ENCODE data around the gene KIF27.
A peak's percentile ranks its signal among the peaks of the same experiment; 100 is the strongest.
"Not testable (repeated sequence)": the region's sequence is repeated elsewhere in the genome, so short reads cannot be mapped to it uniquely, and the experiment has no call there.

The KIF27 gene, protein sequence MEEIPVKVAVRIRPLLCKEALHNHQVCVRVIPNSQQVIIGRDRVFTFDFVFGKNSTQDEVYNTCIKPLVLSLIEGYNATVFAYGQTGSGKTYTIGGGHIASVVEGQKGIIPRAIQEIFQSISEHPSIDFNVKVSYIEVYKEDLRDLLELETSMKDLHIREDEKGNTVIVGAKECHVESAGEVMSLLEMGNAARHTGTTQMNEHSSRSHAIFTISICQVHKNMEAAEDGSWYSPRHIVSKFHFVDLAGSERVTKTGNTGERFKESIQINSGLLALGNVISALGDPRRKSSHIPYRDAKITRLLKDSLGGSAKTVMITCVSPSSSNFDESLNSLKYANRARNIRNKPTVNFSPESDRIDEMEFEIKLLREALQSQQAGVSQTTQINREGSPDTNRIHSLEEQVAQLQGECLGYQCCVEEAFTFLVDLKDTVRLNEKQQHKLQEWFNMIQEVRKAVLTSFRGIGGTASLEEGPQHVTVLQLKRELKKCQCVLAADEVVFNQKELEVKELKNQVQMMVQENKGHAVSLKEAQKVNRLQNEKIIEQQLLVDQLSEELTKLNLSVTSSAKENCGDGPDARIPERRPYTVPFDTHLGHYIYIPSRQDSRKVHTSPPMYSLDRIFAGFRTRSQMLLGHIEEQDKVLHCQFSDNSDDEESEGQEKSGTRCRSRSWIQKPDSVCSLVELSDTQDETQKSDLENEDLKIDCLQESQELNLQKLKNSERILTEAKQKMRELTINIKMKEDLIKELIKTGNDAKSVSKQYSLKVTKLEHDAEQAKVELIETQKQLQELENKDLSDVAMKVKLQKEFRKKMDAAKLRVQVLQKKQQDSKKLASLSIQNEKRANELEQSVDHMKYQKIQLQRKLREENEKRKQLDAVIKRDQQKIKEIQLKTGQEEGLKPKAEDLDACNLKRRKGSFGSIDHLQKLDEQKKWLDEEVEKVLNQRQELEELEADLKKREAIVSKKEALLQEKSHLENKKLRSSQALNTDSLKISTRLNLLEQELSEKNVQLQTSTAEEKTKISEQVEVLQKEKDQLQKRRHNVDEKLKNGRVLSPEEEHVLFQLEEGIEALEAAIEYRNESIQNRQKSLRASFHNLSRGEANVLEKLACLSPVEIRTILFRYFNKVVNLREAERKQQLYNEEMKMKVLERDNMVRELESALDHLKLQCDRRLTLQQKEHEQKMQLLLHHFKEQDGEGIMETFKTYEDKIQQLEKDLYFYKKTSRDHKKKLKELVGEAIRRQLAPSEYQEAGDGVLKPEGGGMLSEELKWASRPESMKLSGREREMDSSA (N-terminal part only)

DNA sequence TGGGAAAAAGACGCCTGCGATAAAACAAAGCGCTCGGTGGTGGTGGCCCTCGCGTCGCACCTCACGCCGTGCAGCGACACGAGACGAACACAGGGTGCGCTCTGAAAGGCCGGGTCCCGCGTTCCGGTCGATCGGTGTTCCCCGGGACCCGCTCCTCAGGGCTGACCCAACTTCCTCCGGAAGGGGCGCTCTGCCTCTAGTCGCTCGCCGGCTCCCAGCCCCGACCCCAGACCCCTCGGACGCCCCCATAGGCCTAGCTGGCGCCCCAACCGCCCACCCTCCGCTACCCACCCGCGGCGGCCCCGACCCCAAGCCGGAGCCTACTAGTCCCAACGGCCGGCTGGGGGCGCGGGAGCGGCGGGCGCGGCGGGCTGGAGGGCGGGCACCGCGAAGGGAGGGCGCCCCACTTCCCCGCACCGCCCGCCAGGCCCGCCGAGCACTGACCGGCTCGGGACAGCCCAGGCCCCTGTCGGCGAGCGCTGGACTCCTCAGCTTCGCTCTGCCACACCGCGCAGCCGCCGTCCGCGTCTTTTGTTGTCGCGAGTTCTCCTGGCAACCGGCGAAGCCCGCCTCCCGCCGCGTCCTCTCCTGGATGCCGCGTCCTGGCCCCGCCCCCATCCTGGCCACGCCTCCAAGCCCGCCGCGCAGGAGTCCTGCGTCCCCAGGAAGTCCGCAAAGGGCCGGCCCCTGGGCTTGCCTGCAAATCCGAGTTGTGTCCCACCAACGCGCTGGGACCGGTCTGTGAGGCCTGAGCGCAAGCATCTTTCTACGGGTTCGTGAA lies at the start of gene KIF27:
KIF27 (minus strand) TSS at position 506 of the 781 bp plus-strand sequence. CDS start 5,841 bp downstream, outside the sequence.
- peak; percentile 99 for DNase-seq

- DNase-seq, result no peak
Observed at GRCh38 chr9:83969602-83970001, 48.4 kb upstream of the KIF27 start.

DNA sequence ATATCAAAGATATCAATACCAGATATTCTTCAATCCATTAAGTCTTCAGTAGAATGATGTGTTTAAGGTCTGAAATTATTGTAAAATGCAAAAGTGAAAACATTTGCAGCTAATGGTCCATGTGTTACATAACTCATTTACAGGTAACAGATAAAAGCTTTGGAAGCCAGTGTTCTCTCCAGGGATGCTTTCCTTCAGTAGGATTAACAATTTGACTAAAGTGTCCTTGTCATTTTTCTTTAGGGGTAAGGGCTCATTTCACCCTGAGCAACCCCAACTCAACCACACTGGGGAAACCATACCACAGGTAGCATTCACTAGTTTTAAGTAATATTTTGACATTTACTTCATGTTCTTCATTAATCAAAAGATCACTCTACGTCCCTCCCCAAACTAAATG lies 45.8 kb upstream of the KIF27 start:
- DNase-seq, result no peak

- no peak for DNase-seq
Observed at GRCh38 chr9:83966209-83966582, 45.0 kb upstream of the KIF27 start.

DNA sequence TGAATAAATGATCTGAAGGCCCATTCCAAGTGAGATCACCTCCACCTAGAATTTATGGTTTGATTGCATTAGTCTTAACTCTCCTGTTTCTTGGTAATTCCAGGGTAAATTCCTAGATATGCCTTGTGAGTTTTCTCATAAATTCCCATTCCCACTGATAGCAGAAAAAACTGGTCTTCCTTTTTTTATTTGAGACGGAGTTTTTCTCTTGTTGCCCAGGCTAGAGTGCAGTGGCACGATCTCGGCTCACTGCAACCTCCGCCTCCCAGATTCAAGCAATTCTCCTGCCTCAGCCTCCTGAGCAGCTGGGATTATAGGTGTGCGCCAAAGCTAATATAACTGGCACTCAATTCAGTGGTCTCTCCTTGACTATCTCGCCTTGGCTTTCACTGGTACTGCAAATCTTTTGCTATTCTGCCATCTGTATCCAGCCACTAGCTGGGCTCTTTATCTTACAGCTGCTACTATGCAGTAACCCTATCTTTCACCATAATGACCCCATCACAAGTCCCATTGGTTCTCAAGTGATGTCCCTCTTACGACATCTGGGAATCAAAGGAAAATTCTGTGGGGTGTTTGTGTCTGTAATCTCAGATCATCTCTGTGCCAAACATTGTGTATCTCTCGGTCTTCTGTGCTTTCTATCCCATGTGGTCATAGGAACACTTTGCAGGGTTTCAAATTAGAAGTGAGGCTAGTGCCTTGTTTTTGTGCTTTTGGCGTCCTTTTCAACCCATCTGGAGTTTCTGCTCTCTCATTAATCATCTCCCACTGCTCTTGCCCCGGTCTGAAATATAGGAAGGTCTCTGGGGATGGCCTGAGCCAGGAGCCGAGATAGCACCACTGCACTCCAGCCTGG lies 44.3 kb upstream of the KIF27 start:
- DNase-seq, result no peak

GRCh38 chr9:83964973-83965349 lies 43.7 kb upstream of the KIF27 start:
- no peak for DNase-seq

- DNase-seq, result no peak
Observed at GRCh38 chr9:83962165-83962564, 40.9 kb upstream of the KIF27 start.

DNA sequence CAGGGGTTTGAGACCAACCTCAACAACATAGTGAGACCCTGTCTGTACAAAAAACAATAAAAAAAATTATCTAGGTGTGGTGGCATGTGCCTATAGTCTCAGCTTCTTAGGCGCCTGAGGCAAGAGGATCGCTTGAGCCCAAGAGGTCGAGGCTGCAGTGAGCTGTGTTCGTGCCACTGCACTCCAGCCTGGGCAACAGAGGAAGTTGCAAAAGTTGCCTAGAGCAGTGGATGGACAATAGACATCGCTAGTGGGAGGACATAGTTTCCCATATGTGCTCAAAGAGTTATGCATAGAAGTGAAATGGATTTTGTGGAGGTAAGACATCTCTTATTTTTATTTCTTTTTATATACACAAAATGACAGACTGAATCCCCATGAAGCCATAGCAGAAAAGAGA lies 39.8 kb upstream of the KIF27 start:
- DNase-seq, result no peak

- no peak for DNase-seq
Observed at GRCh38 chr9:83959061-83959460, 37.8 kb upstream of the KIF27 start.

- DNase-seq, result no peak
Observed at GRCh38 chr9:83957248-83957513, 35.9 kb upstream of the KIF27 start.

DNA sequence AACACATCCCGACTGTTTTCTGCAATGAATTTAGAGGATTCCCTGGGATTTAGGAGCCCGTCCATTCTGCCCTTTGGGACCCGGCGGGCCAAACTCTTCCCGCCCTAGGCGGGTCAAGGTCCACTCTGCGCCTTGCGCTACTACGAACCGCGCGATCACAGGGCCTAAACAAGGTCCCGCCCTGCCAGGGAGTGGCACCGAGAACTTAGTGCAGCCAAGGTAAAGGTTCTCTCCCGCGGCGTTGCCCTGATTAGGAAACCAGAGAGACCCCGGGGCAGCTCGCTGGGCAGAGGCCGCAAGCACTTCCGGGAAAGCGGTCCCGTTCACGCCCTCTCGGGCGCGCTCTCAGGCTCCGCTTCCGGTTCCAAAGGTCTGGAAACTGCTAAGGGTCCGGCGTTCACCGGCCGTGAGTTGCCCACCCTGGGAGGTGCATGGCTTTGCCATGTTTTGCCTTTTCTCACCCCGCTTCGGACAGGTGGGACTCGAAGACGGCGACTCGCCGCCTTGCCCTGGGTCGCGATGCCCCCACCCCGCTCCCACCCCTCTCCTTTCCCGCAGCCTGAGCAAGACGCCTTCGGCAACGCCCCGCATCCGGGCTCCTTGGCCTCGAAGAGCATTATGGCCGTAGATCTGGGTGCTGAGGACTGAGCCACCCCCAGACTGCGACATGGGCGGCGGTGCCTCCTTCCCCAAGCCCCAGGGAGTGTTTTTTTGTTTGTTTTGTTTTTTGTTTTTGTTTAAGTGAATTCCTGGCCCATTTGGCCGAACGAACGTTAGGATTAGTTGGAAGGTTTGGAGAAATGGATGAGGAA lies 35.4 kb upstream of the KIF27 start:
- peak; percentile 79 for DNase-seq

DNA sequence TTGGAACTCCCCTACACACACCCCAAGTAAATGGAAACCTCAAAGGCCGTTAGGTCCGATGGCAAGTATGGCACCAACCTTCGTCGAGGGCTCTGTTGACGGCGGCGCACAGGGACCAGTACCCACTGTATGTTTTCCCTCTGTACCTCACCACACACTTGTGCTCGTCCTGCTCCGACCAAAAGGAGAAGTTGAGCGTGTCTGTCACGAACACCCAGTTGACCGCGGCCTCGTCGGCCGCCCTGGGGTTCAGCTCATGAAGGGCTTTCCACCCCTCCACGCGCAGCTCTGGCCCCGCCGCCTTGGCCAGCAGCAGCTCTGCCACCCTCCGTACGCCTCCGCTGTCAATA lies 34.8 kb upstream of the KIF27 start:
- peak; percentile 73 for DNase-seq

DNA sequence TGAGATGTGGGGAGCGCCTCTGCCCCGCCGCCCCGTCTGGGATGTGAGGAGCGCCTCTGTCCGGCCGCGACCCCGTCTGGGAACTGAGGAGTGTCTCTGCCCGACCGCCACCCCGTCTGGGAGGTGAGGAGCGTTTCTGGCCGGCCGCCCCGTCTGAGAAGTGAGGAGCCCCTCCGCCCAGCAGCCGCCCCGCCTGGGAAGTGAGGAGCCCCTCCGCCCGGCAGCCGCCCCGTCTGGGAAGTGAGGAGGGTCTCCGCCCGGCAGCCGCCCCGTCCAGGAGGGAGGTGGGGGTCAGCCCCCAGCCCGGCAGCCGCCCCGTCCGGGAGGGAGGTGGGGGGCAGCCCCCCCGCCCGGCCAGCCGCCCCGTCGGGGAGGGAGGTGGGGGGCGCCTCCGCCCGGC lies 26.9 kb upstream of the KIF27 start:
- DNase-seq, result not testable (repeated sequence)

- no peak for DNase-seq
Observed at GRCh38 chr9:83940590-83941303, 19.5 kb upstream of the KIF27 start.

DNA sequence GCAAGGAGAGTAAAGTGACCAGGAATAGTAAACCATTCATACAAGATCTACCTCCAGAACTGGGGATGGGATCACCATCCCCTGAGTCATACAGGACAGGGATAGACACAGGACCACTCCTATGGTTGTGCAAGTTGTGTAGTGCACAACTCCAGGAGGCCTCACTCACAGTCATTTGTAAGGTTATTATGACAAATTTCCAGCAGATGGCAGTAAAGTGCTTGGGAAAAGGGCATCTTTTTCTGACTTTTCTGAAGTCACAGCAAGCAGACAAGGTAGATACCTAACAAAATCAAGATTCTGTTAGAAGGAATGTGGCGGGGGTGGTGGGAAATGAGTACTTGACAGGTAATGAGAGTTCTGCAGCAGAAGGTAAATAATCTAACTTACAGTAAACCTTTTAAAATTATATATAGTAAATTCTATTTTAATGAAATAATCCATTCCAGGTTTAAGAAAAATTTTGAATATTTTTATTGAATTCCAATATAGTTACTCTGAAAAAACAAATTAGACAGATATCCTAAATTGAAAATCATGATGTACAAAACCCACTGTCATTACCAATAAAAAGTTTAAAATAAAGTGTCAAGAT lies 16.7 kb upstream of the KIF27 start:
- DNase-seq, result peak; percentile 74

DNA sequence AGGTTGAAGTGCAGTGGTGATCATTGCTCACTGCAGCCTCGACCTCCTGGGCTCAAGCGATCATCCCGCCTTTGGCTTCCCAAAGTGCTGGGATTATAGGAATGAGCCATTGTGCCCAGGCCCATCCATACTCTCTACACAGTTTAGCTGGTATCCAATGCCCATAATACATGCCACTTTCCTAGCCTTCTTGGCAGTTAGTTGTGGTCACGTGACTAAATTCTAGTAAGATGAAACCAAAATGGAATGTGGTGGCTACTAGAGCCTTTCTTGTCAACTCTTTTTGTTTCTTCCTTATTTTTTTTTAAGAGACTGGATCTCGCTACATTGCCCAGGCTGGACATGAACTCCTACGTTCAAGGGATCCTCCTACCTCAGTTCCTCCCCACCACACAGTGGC lies 15.3 kb upstream of the KIF27 start:
- no peak for DNase-seq

DNA sequence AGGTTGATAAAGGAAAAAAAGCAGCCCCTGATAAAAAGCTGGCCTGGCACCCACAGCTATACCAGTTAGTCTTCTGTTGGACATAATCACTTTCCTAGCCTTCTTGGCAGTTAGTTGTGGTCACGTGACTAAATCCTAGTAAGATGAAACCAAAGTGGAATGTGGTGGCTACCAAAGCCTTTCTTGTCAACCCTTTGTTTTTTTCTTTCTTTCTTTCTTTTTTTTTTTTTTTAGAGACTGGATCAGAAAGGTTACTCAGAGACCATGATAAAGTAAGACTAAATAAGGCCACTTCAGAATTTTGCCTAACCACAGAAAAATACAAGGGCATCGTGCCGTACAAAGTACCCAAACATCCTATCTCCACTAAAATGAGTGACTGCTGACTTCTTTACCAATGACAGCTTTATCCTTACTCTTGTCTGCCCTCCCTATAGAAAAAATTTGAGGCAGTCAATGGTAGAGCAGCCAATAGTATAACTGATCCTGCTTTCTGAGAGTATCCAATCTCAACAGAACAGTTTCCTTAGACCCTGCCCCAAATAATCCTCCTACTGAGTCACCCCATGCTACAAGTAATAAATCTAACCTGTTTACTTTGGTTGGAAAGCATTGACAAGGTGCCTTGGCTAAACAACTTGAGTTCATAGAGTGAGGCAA lies 14.2 kb upstream of the KIF27 start:
- DNase-seq, result no peak

DNA sequence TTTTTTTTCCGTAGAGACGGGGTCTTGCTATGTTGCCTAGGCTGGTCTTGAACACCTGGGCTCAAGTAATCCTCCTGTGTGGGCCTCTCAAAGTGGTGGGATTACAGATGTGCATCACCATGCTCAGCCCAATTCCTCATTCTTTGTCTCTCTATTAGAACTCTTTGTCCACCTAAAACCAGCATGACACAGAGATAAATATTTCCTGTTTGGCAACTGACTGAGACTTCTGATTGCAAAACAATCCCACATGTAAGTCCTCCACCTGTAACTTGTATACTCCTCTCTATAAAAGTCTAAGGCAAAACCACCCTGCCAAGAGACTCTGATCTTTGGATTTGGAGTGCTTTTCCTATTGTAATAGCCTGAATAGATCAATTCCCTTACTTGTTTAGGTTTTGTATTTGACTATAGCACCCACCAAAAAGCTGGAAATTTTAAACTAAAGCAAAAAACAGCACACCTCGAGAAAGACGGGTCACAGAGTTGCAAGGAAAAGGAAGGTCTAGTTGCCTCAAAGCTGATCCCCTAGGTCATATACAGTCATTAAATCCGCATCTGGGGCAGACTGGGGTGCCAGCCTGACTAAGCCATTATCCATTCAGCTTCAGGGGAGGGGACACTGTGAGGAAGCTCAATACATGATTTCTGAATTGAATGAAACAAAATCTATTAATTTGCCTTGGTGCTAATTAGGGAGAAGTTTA lies 13.5 kb upstream of the KIF27 start:
- DNase-seq, result no peak

DNA sequence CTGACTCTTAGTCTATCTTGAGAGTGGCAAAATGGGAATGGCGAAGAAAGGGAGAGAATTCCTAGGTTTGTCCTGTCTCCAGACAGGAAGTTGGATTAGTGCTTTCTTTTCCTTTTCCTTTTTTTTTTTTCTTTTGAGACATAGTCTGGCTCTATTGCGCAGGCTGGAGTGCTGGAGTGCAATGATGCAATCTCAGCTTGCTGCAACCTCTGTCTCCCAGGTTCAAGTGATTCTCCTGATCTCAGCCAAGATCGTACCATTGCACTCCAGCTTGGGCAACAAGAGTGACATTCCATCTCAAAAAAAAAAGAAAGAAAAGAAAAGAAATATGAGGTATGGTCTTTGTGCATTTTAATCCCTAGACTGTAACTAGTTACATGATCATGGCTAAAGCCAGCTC lies 12.6 kb upstream of the KIF27 start:
- peak; percentile 54 for DNase-seq
